Mesenchymal stem cell (in vitro differentiated cells and primary cell): ENCODE results near the gene TBCD.
A peak's percentile ranks its signal among the peaks of the same experiment; 100 is the strongest.
"Not testable (repeated sequence)": the region's sequence is repeated elsewhere in the genome, so short reads cannot be mapped to it uniquely, and the experiment has no call there.

Experiments
- DNase-seq: peaks from one replicate; pipeline ENCODE4 v3.0.0-alpha.2; 2013
- H2AFZ ChIP-seq: one replicate; pipeline ENCODE4 v1.6.1; 2013; ENCODE audit warnings: low read depth, mild to moderate bottlenecking, control low read depth, inconsistent platforms, low read length, moderate library complexity
- H2AK5ac ChIP-seq: 2 replicates; pipeline ENCODE4 v1.6.1; 2013; ENCODE audit warnings: low read length, moderate library complexity, mild to moderate bottlenecking, inconsistent platforms; ENCODE audit not compliant: severe bottlenecking
- H2BK120ac ChIP-seq: one replicate; pipeline ENCODE4 v1.6.1; 2013; ENCODE audit warnings: low read depth, mild to moderate bottlenecking, inconsistent platforms, low read length, moderate library complexity
- H2BK12ac ChIP-seq, 2 experiments: one replicate each; pipeline ENCODE4 v1.6.1; 2013; ENCODE audit warnings: inconsistent platforms in 2 of 2, low read length in 2 of 2, mild to moderate bottlenecking in 2 of 2, moderate library complexity in 2 of 2, control low read depth in 1 of 2
- H2BK15ac ChIP-seq: one replicate; pipeline ENCODE4 v1.6.1; 2013; ENCODE audit warnings: mild to moderate bottlenecking, low read depth, inconsistent platforms; ENCODE audit not compliant: poor library complexity, severe bottlenecking
- H2BK5ac ChIP-seq: 2 replicates; pipeline ENCODE4 v1.6.1; 2013; ENCODE audit warnings: low read depth, mild to moderate bottlenecking, low read length, control low read depth, inconsistent platforms; ENCODE audit not compliant: poor library complexity, severe bottlenecking
- H3K14ac ChIP-seq, 2 experiments: one replicate each; pipeline ENCODE4 v1.6.1; 2013; ENCODE audit warnings: inconsistent platforms in 2 of 2, low read length in 2 of 2, control low read depth in 1 of 2, mild to moderate bottlenecking in 1 of 2, moderate library complexity in 1 of 2
- H3K18ac ChIP-seq, 2 experiments: one replicate each; pipeline ENCODE4 v1.6.1; 2013; ENCODE audit warnings: inconsistent platforms in 2 of 2, low read length in 2 of 2, control low read depth in 1 of 2, low read depth in 1 of 2, mild to moderate bottlenecking in 1 of 2
- H3K23ac ChIP-seq, 2 experiments: one replicate each; pipeline ENCODE4 v1.6.1; 2013; ENCODE audit warnings: inconsistent platforms in 2 of 2, low read length in 2 of 2, mild to moderate bottlenecking in 2 of 2, moderate library complexity in 2 of 2, control low read depth in 1 of 2
- H3K27ac ChIP-seq: 2 replicates; pipeline ENCODE4 v1.5.1; 2013; ENCODE audit warnings: mild to moderate bottlenecking, moderate library complexity, low read length, control low read depth, inconsistent platforms; ENCODE audit not compliant: poor library complexity, severe bottlenecking
- H3K27me3 ChIP-seq, 2 experiments: 2 replicates each; pipeline versions ENCODE4 v1.6.1 to v1.7.0; 2013; ENCODE audit warnings: low read length in 2 of 2, mild to moderate bottlenecking in 2 of 2, moderate library complexity in 2 of 2, control low read depth in 1 of 2, inconsistent platforms in 1 of 2; ENCODE audit not compliant: control insufficient read depth in 1 of 2, insufficient read depth in 1 of 2
- H3K36me3 ChIP-seq, 2 experiments: 2 replicates each; pipeline versions ENCODE4 v1.6.1 to v1.7.0; 2013; ENCODE audit warnings: low read length in 2 of 2, control low read depth in 1 of 2, inconsistent platforms in 1 of 2, low read depth in 1 of 2, mild to moderate bottlenecking in 1 of 2; ENCODE audit not compliant: insufficient read depth in 2 of 2, control insufficient read depth in 1 of 2
- H3K4ac ChIP-seq, 2 experiments: one replicate each; pipeline ENCODE4 v1.6.1; 2013; ENCODE audit warnings: inconsistent platforms in 2 of 2, low read length in 2 of 2, mild to moderate bottlenecking in 2 of 2, moderate library complexity in 2 of 2, control low read depth in 1 of 2, low read depth in 1 of 2
- H3K4me1 ChIP-seq: 2 replicates; pipeline ENCODE4 v1.6.1; 2013; ENCODE audit warnings: low read depth, low read length, control low read depth; ENCODE audit not compliant: control insufficient read depth, insufficient read depth
- H3K4me2 ChIP-seq: 2 replicates; pipeline ENCODE4 v1.6.1; 2013; ENCODE audit warnings: low read length, mild to moderate bottlenecking, inconsistent platforms; ENCODE audit not compliant: poor library complexity, severe bottlenecking
- H3K4me3 ChIP-seq, 2 experiments: 2 replicates each; pipeline versions ENCODE4 v1.5.1 to v1.7.0; 2013; ENCODE audit warnings: low read length in 2 of 2, mild to moderate bottlenecking in 2 of 2, control low read depth in 1 of 2, low read depth in 1 of 2; ENCODE audit not compliant: insufficient read depth in 1 of 2
- H3K79me1 ChIP-seq: replicated peaks from 2 replicates; pipeline ENCODE4 v1.6.1; 2013; ENCODE audit warnings: mild to moderate bottlenecking, control low read depth, low read length, inconsistent platforms; ENCODE audit not compliant: poor library complexity, severe bottlenecking
- H3K9ac ChIP-seq: 2 replicates; pipeline ENCODE4 v1.7.0; 2013; ENCODE audit warnings: mild to moderate bottlenecking, low read length, moderate library complexity
- H3K9me3 ChIP-seq: 2 replicates; pipeline ENCODE4 v1.7.0; 2013; ENCODE audit warnings: mild to moderate bottlenecking, low read length; ENCODE audit not compliant: control insufficient read depth
- H4K8ac ChIP-seq: one replicate; pipeline ENCODE4 v1.6.1; 2013; ENCODE audit warnings: inconsistent platforms, mild to moderate bottlenecking, low read length, moderate library complexity
- H4K91ac ChIP-seq: one replicate; pipeline ENCODE4 v1.6.1; 2013; ENCODE audit warnings: mild to moderate bottlenecking, low read length, inconsistent platforms
- WGBS: methylation state at CpG from one replicate; pipeline ENCODE4 v1.1.7; 2013; ENCODE audit warnings: mixed read lengths; 5-methylcytosine and 5-hydroxymethylcytosine counted together

Gene TBCD

DNA sequence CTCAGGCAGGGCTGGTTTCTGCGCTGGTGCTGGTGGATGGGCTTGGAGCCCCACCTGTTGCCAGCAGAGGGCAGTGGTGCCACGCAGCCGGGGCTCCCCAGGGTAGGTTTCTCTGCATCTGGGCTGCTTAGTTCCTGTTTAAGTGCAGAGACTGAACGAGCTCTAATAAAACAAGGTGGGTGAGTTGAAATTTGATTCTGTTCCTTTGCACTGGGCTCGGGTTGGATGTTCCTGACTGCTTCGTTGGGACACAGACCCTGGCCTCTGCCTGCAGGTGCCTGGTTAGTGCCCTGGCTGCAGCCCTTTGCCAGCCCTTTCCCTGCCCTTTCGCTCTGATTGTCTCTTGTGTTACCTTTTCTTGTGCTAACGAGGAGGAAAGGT lies 30.0 kb downstream of the TBCD start:
- Histone ChIP-seq H3K9ac (no peak overlapping the region), H3K4ac (no peak overlapping the region), H4K8ac (peak overlapping the region; percentile 43), H3K14ac (no peak overlapping the region), H3K4me3 (no peak overlapping the region), H2BK12ac (no peak overlapping the region), H3K9me3 (no peaks in the 10 kb centered on the region), H3K36me3 (peaks cover 25 to 33% of the 10 kb centered on the region in 2 experiments), H3K4me1 (peaks cover 10% of the 10 kb centered on the region), H2BK5ac (no peak overlapping the region), H3K27ac (no peak overlapping the region), H3K18ac (no peak overlapping the region), H3K79me1 (peaks cover 22% of the 10 kb centered on the region), H3K23ac (no peak overlapping the region), H2BK15ac (no peak overlapping the region), H2AFZ (no peak overlapping the region), H3K4me2 (no peak overlapping the region), H2BK120ac (no peak overlapping the region), H2AK5ac (no peak overlapping the region), H4K91ac (no peak overlapping the region), H3K27me3 (no peaks in the 10 kb centered on the region)
- DNase-seq: peak; percentile 68
- 38% methylated on average over 8 of the region's 8 CpGs for WGBS

DNA sequence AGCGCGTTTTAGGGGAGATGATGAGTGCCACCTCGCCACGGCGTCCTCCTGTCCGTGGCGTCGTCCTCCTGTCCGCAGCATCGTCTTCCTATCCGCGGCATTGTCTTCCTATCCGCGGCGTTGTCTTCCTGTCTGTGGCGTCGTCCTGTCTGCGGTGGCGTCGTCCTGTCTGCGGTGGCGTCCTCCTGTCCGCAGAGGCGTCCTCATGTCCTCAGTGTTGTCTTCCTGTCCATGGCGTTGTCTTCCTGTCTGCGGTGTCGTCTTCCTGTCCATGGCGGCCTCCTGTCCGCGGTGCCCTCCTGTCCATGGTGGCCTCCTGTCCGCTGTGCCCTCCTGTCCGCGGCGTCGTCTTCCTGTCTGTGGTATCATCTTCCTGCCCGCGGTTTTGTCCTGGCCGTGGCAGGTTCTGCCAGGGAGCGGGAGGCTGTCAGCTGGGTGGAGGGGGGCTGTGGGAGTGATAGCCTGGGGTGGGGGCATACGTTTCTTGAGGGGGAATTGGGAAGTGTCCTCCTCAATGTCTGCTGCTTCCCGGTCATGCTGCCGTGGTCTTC lies 30.9 kb downstream of the TBCD start:
- Histone ChIP-seq H3K9me3 (no peaks in the 10 kb centered on the region), H2BK12ac (no peak overlapping the region), H3K27ac (no peak overlapping the region), H4K91ac (no peak overlapping the region), H2BK5ac (no peak overlapping the region), H2AK5ac (no peak overlapping the region), H3K4me1 (peaks cover 10% of the 10 kb centered on the region), H2AFZ (no peak overlapping the region), H3K9ac (no peak overlapping the region), H2BK120ac (no peak overlapping the region), H3K18ac (no peak overlapping the region), H3K36me3 (peaks cover 25 to 39% of the 10 kb centered on the region in 2 experiments), H3K23ac (no peak overlapping the region), H4K8ac (no peak overlapping the region), H2BK15ac (no peak overlapping the region), H3K4me3 (no peak overlapping the region), H3K4me2 (no peak overlapping the region), H3K79me1 (peaks cover 27% of the 10 kb centered on the region), H3K4ac (no peak overlapping the region), H3K14ac (no peak overlapping the region), H3K27me3 (no peaks in the 10 kb centered on the region)
- 96% methylated on average over 42 of the region's 42 CpGs for WGBS
- no peak for DNase-seq

DNA sequence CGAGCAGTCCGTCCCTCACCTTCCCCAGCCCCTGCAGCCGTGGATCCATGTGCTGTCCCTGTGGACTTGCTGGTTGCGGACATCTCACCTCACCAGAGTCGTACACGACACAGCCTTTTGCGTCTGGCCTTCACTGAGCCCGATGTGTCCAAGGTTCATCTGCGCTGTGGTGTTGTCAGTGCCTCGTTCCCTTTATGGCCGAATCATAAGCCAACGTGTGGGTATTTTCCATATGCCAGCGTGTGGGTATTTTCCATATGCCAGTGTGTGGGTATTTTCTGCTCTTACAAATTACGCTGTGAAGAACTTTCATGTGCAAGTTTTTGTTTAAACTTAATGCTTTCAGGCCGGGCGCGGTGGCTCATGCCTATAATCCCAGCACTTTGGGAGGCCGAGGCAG lies 31.6 kb downstream of the TBCD start:
- Histone ChIP-seq H3K9ac (no peak overlapping the region), H3K14ac (no peak overlapping the region), H3K79me1 (peaks cover 25% of the 10 kb centered on the region), H3K4ac (no peak overlapping the region), H3K18ac (no peak overlapping the region), H2BK5ac (no peak overlapping the region), H4K8ac (no peak overlapping the region), H2BK12ac (no peak overlapping the region), H3K27ac (no peak overlapping the region), H3K4me1 (peaks cover 10% of the 10 kb centered on the region), H2AK5ac (no peak overlapping the region), H3K23ac (no peak overlapping the region), H2AFZ (no peak overlapping the region), H2BK15ac (no peak overlapping the region), H2BK120ac (no peak overlapping the region), H3K4me3 (no peak overlapping the region), H3K27me3 (no peaks in the 10 kb centered on the region), H3K4me2 (no peak overlapping the region), H3K36me3 (peaks cover 25 to 39% of the 10 kb centered on the region in 2 experiments), H4K91ac (no peak overlapping the region), H3K9me3 (no peaks in the 10 kb centered on the region)
- no peak for DNase-seq
- 98% methylated on average over 18 of the region's 18 CpGs for WGBS

DNA sequence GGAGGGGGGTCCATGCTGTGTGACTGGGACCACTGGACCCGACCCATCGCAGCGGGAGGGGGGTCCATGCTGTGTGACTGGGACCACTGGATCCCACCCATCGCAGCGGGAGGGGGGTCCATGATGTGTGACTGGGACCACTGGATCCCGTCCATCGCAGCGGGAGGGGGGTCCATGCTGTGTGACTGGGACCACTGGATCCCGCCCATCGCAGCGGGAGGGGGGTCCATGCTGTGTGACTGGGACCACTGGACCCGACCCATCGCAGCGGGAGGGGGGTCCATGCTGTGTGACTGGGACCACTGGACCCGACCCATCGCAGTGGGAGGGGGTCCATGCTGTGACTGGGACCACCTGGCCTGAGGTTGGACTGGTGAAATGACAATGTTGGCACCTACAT lies 33.7 kb downstream of the TBCD start:
- not testable (repeated sequence) for H3K23ac ChIP-seq, H2AFZ ChIP-seq, H2BK15ac ChIP-seq, H2BK12ac ChIP-seq, H2AK5ac ChIP-seq, H3K18ac ChIP-seq, H3K4me2 ChIP-seq, H4K91ac ChIP-seq, H3K9ac ChIP-seq, H3K4ac ChIP-seq, H4K8ac ChIP-seq, H3K4me3 ChIP-seq, DNase-seq, H3K27ac ChIP-seq, H3K9me3 ChIP-seq, H2BK5ac ChIP-seq, H3K27me3 ChIP-seq, H2BK120ac ChIP-seq, H3K14ac ChIP-seq
- Histone ChIP-seq H3K79me1 (peaks cover 32% of the 10 kb centered on the region), H3K36me3 (peaks cover 25 to 51% of the 10 kb centered on the region in 2 experiments), H3K4me1 (peaks cover 12% of the 10 kb centered on the region)
- WGBS: 95% methylated on average over 14 of the region's 16 CpGs
